Measurements from ENCODE around the gene DCDC1.

DNA sequence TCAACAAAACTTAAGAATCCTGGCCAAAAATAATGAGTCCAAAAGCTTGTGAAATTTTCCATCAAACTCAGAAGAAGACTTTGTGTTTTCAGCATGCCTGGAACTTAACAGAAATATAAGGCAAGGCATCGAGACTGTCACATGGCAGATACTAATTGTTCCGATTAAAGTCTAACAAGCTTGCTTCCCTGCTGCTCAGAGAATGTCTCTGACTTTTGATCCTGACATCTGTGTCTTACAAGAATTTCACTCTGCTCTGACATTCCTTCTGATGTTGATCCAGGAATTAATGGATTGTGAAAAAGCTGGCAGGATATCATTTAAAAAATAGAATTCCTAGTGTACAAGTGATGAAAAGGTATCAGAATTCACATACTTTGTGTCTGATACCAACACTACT is 170.2 kb downstream of the DCDC1 start:
- no peak for TF ChIP-seq POLR2A (IDR thresholded peaks at IDR 0.05)
- TF ChIP-seq, protein P1, sequence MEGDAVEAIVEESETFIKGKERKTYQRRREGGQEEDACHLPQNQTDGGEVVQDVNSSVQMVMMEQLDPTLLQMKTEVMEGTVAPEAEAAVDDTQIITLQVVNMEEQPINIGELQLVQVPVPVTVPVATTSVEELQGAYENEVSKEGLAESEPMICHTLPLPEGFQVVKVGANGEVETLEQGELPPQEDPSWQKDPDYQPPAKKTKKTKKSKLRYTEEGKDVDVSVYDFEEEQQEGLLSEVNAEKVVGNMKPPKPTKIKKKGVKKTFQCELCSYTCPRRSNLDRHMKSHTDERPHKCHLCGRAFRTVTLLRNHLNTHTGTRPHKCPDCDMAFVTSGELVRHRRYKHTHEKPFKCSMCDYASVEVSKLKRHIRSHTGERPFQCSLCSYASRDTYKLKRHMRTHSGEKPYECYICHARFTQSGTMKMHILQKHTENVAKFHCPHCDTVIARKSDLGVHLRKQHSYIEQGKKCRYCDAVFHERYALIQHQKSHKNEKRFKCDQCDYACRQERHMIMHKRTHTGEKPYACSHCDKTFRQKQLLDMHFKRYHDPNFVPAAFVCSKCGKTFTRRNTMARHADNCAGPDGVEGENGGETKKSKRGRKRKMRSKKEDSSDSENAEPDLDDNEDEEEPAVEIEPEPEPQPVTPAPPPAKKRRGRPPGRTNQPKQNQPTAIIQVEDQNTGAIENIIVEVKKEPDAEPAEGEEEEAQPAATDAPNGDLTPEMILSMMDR (IDR thresholded peaks at IDR 0.05), result no peak

All from lower leg skin (tissue), 3 donors.